ENCODE measurements around the gene WNT4.

DNA sequence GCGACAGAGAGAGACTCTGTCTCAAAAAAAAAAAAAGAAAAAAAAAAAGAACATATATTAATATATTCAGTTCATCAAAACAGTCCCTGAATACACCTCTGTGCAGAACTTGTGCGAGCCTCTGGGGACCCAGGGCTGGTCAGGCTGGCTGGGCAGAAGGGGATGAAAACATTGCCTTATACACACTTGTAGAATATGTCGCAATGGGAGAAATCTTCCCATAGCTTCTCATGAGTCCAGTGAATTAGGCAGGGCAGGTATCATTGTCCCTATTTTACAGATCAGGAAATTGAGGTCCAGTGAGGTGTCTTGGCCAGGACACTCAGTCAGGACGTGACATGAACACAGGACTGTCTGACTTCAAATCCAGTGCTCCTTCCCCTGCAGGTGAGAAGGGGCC lies 12.6 kb upstream of the WNT4 start:
- TF ChIP-seq, protein P1, sequence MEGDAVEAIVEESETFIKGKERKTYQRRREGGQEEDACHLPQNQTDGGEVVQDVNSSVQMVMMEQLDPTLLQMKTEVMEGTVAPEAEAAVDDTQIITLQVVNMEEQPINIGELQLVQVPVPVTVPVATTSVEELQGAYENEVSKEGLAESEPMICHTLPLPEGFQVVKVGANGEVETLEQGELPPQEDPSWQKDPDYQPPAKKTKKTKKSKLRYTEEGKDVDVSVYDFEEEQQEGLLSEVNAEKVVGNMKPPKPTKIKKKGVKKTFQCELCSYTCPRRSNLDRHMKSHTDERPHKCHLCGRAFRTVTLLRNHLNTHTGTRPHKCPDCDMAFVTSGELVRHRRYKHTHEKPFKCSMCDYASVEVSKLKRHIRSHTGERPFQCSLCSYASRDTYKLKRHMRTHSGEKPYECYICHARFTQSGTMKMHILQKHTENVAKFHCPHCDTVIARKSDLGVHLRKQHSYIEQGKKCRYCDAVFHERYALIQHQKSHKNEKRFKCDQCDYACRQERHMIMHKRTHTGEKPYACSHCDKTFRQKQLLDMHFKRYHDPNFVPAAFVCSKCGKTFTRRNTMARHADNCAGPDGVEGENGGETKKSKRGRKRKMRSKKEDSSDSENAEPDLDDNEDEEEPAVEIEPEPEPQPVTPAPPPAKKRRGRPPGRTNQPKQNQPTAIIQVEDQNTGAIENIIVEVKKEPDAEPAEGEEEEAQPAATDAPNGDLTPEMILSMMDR (IDR thresholded peaks at IDR 0.05): no peak
- TF ChIP-seq POLR2AphosphoS5 (IDR thresholded peaks at IDR 0.05; ENCODE audit: low read depth, low read length) (no peak), SIN3A (IDR thresholded peaks at IDR 0.05; ENCODE audit: borderline replicate concordance, insufficient read depth, low read depth, low read length) (no peak), TCF7L2 (IDR thresholded peaks at IDR 0.05; ENCODE audit: low read depth, low read length) (no peak)
- TF ChIP-seq, protein P2, sequence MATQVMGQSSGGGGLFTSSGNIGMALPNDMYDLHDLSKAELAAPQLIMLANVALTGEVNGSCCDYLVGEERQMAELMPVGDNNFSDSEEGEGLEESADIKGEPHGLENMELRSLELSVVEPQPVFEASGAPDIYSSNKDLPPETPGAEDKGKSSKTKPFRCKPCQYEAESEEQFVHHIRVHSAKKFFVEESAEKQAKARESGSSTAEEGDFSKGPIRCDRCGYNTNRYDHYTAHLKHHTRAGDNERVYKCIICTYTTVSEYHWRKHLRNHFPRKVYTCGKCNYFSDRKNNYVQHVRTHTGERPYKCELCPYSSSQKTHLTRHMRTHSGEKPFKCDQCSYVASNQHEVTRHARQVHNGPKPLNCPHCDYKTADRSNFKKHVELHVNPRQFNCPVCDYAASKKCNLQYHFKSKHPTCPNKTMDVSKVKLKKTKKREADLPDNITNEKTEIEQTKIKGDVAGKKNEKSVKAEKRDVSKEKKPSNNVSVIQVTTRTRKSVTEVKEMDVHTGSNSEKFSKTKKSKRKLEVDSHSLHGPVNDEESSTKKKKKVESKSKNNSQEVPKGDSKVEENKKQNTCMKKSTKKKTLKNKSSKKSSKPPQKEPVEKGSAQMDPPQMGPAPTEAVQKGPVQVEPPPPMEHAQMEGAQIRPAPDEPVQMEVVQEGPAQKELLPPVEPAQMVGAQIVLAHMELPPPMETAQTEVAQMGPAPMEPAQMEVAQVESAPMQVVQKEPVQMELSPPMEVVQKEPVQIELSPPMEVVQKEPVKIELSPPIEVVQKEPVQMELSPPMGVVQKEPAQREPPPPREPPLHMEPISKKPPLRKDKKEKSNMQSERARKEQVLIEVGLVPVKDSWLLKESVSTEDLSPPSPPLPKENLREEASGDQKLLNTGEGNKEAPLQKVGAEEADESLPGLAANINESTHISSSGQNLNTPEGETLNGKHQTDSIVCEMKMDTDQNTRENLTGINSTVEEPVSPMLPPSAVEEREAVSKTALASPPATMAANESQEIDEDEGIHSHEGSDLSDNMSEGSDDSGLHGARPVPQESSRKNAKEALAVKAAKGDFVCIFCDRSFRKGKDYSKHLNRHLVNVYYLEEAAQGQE (IDR thresholded peaks at IDR 0.05; ENCODE audit: insufficient read depth in 1 of 2, low read depth in 2 of 2, low read length in 1 of 2): no peak
